GM12878 (cell line): Measurements from ENCODE around the gene DNAI4. TPM values are rescaled to one million over a fixed set of nuclear protein-coding genes. Genes with fewer than 3 reads are reported as not detected.

ENCODE experiments used
- ATAC-seq: fragments of 200-7000 bp; cut with Tn5 transposase; 3 replicates; pipeline ENCODE4 v1.9.1; 2020; ENCODE audit warnings: mild to moderate bottlenecking, moderate library complexity
- BruUV-seq: library from RNA; stranded (reverse); fragments of 400-500 nt; replicated peaks from 2 replicates; lab custom pipeline; 2021; lab: Mats Ljungman, UMichigan
- CTCF ChIA-PET: fragments of 300-600 bp; sonication (Branson Sonifier 250); formaldehyde crosslinking; extraction: SDS; loops from one replicate; lab custom pipeline; 2021; ENCODE audit warnings: inconsistent platforms; lab: Yijun Ruan, JAX
- POLR2A ChIA-PET: fragments of 350-600 bp; formaldehyde crosslinking; extraction: SDS; loops from one replicate; lab custom pipeline; 2021; ENCODE audit warnings: inconsistent platforms; lab: Charles Lee
- RAD21 ChIA-PET: fragments of 300-600 bp; sonication (Branson Sonifier 250); formaldehyde crosslinking; loops from one replicate; lab custom pipeline; 2023; ENCODE audit warnings: antibody characterized with exemption; ENCODE audit not compliant: unreplicated experiment; lab: Charles Lee
- SMC1A ChIA-PET: fragments of 300-600 bp; sonication (Branson Sonifier 250); formaldehyde crosslinking; loops from one replicate; lab custom pipeline; 2023; ENCODE audit not compliant: unreplicated experiment, uncharacterized antibody; lab: Charles Lee
- DNase-seq: peaks from one replicate; pipeline ENCODE4 v3.0.0-alpha.2; 2011; ENCODE audit warnings: low read depth, low spot score
- FAIRE-seq: peaks from 3 replicates; lab custom pipeline; 2011; peaks lifted over from hg19 to GRCh38; lab: Jason Lieb, UNC
- H2AFZ ChIP-seq: 2 replicates; pipeline ENCODE4 v1.6.0; 2011; ENCODE audit warnings: low read depth, low read length, control low read depth; ENCODE audit not compliant: control insufficient read depth
- H3K27ac ChIP-seq: 2 replicates; pipeline ENCODE4 v1.5.1; 2011; ENCODE audit warnings: control low read depth; ENCODE audit not compliant: control insufficient read depth, insufficient read depth
- H3K27me3 ChIP-seq, 2 experiments: replicated peaks in 1 of 2; 2 replicates each; pipeline versions ENCODE4 v1.6.0 to v1.6.1; 2011; ENCODE audit warnings: low read length in 1 of 2; ENCODE audit not compliant: control insufficient read depth in 2 of 2, insufficient read depth in 2 of 2
- H3K36me3 ChIP-seq, 2 experiments: 2 replicates each; pipeline ENCODE4 v1.5.1; 2011; ENCODE audit warnings: low read length in 1 of 2; ENCODE audit not compliant: control insufficient read depth in 2 of 2, insufficient read depth in 2 of 2
- H3K4me1 ChIP-seq: 2 replicates; pipeline ENCODE4 v1.6.1; 2011; ENCODE audit warnings: mild to moderate bottlenecking, low read length, moderate library complexity, mixed read lengths; ENCODE audit not compliant: control insufficient read depth, insufficient read depth
- H3K4me2 ChIP-seq: 2 replicates; pipeline ENCODE4 v1.6.0; 2011; ENCODE audit warnings: control low read depth; ENCODE audit not compliant: control insufficient read depth, insufficient read depth
- H3K4me3 ChIP-seq: fragments of 200-600 bp; sonication (generic); 2 replicates; pipeline ENCODE4 v1.5.1; 2016
- H3K79me2 ChIP-seq: 2 replicates; pipeline ENCODE4 v1.6.0; 2011; ENCODE audit warnings: low read length; ENCODE audit not compliant: control insufficient read depth, insufficient read depth
- H3K9ac ChIP-seq: 2 replicates; pipeline ENCODE4 v1.8.0; 2011; ENCODE audit warnings: low read length, control low read depth, mixed read lengths; ENCODE audit not compliant: control insufficient read depth, insufficient read depth
- H3K9me3 ChIP-seq: replicated peaks from 3 replicates; pipeline ENCODE4 v1.5.1; 2011; ENCODE audit warnings: mild to moderate bottlenecking, low read length; ENCODE audit not compliant: control insufficient read depth, insufficient read depth
- H4K20me1 ChIP-seq: 2 replicates; pipeline ENCODE4 v1.6.0; 2011; ENCODE audit not compliant: control insufficient read depth, insufficient read depth
- ATF7 ChIP-seq: fragments of 450-650 bp; IDR thresholded peaks from 2 replicates; pipeline ENCODE4 v1.6.1; 2016; ENCODE audit warnings: low read depth, mild to moderate bottlenecking
- BCL3 ChIP-seq: IDR thresholded peaks from 2 replicates; pipeline ENCODE4 v1.6.1; 2011; ENCODE audit warnings: borderline replicate concordance, low read depth, mild to moderate bottlenecking, moderate library complexity, low read length; ENCODE audit not compliant: insufficient read depth, poor library complexity, severe bottlenecking
- FOXM1 ChIP-seq: IDR thresholded peaks from 2 replicates; pipeline ENCODE4 v1.6.1; 2012; ENCODE audit warnings: low read depth, mild to moderate bottlenecking, inconsistent platforms, low read length, moderate library complexity
- HDAC2 ChIP-seq: fragments of 200-600 bp; sonication (generic); IDR thresholded peaks from 2 replicates; pipeline ENCODE4 v1.6.1; 2017
- HDGF ChIP-seq: fragments of 450-650 bp; IDR thresholded peaks from 2 replicates; pipeline ENCODE4 v1.6.1; 2016; ENCODE audit warnings: antibody characterized with exemption
- IRF4 ChIP-seq: IDR thresholded peaks from 2 replicates; pipeline ENCODE4 v1.6.1; 2011; ENCODE audit warnings: low read depth, low read length
- JUNB ChIP-seq: IDR thresholded peaks from 2 replicates; pipeline ENCODE4 v1.6.1; 2016; ENCODE audit warnings: antibody characterized with exemption, mild to moderate bottlenecking
- NBN ChIP-seq: fragments of 450-650 bp; IDR thresholded peaks from 2 replicates; pipeline ENCODE4 v1.6.1; 2016
- NFYA ChIP-seq: IDR thresholded peaks from 2 replicates; pipeline ENCODE4 v1.6.1; 2011; ENCODE audit warnings: low read depth, mild to moderate bottlenecking, low read length, improper control_type of control experiment, borderline replicate concordance
- NR2C1 ChIP-seq: fragments of 450-650 bp; IDR thresholded peaks from 2 replicates; pipeline ENCODE4 v1.6.1; 2017; ENCODE audit warnings: antibody characterized with exemption, mild to moderate bottlenecking, moderate library complexity
- PML ChIP-seq: IDR thresholded peaks from 2 replicates; pipeline ENCODE4 v1.6.1; 2012; ENCODE audit warnings: low read length, inconsistent platforms
- POLR2A ChIP-seq: IDR thresholded peaks from 2 replicates; pipeline ENCODE4 v1.6.1; 2011; ENCODE audit warnings: low read depth, mild to moderate bottlenecking, low read length
- RFX5 ChIP-seq: IDR thresholded peaks from 2 replicates; pipeline ENCODE4 v1.6.1; 2011; ENCODE audit warnings: low read depth, low read length, improper control_type of control experiment
- SP1 ChIP-seq: IDR thresholded peaks from one replicate; pipeline ENCODE4 v1.6.1; 2011; ENCODE audit warnings: low read depth, low read length
- SPI1 ChIP-seq: IDR thresholded peaks from 2 replicates; pipeline ENCODE4 v1.6.1; 2011; ENCODE audit warnings: low read depth, mild to moderate bottlenecking, low read length, moderate library complexity, borderline replicate concordance; ENCODE audit not compliant: insufficient read depth
- SREBF2 ChIP-seq: IDR thresholded peaks from 2 replicates; pipeline ENCODE4 v1.6.1; 2012; ENCODE audit warnings: mild to moderate bottlenecking, low read length
- SUZ12 ChIP-seq: fragments of 200-600 bp; sonication (generic); IDR thresholded peaks from one replicate; pipeline ENCODE4 v1.6.1; 2018; ENCODE audit warnings: antibody characterized with exemption, mild to moderate bottlenecking; ENCODE audit not compliant: unreplicated experiment
- TARDBP ChIP-seq: IDR thresholded peaks from 2 replicates; pipeline ENCODE4 v1.6.1; 2016; ENCODE audit warnings: borderline replicate concordance
- USF2 ChIP-seq: IDR thresholded peaks from 2 replicates; pipeline ENCODE4 v1.6.1; 2011; ENCODE audit warnings: low read depth, low read length, improper control_type of control experiment, borderline replicate concordance
- WGBS: methylation state at CpG from one replicate; pipeline ENCODE4 v1.1.6; 2016; ENCODE audit warnings: low lambda C conversion rate; ENCODE audit not compliant: insufficient replicate concordance, insufficient coverage; ENCODE audit errors: missing lambda C conversion rate; 5-methylcytosine and 5-hydroxymethylcytosine counted together
- in situ Hi-C: fragments of 300-500 bp; cut with MboI; formaldehyde crosslinking; loops from 9 replicates; pipeline ENCODE4 v1.14.3; 2018; ENCODE audit warnings: mixed read lengths
- intact Hi-C: fragments of 100-400 bp; cut with micrococcal nuclease; formaldehyde crosslinking; loops from one replicate; pipeline ENCODE4 v1.14.2; 2022; ENCODE audit not compliant: unreplicated experiment
- polyA plus RNA-seq, 11 experiments: library from polyadenylated mRNA; depleted of rRNA in 4 of 11; unstranded in 6 of 11; stranded (reverse) in 5 of 11; fragments of >200 nt; fragmentation: Nextera tagmentation in 4 of 11; fragmentation: Illumina TruSeq in 1 of 11; extraction: Ambion mirVana in 4 of 11; extraction: Trizol in 1 of 11; gene quantifications; 1 replicate in 1 of 11; 2 replicates in 10 of 11; pipeline versions ENCODE4 v1.2.1 to v1.2.3, GENCODE V29; 2011 to 2016; ENCODE audit warnings: inconsistent platforms in 2 of 11, missing spikeins in 2 of 11, low read depth in 1 of 11
- total RNA-seq, 4 experiments: library from RNA; depleted of rRNA in 3 of 4; stranded (reverse); fragments of >200 nt in 3 of 4; fragmentation: Illumina TruSeq in 1 of 4; extraction: Trizol in 1 of 4; gene quantifications; 2 replicates each; pipeline versions ENCODE4 v1.2.1 to v1.2.3, GENCODE V29; 2013 to 2021

The DNAI4 gene
- total and polyA plus RNA-seq, 10 of the 15 experiments (the other 5 are each of a cell fraction or from before 2014, with no cell fraction given): 0.13 to 2.3 (median 0.27) TPM; not detected in 1

GRCh38 chr1:66848193-66848592, 76.5 kb downstream of the DNAI4 start:
- H3K4me2 ChIP-seq: no peak overlapping the region
- intact Hi-C loops: no loop called here
- H3K4me1 ChIP-seq: no peaks in the 10 kb centered on the region
- no TSS peak for BruUV-seq
- H2AFZ ChIP-seq: no peak overlapping the region
- in situ Hi-C loops: no loop called here
- no peak overlapping the region for H3K27ac ChIP-seq
- no peaks in the 10 kb centered on the region for H3K36me3 ChIP-seq
- FAIRE-seq (no peak), ATAC-seq (no peak)
- WGBS: 91% methylated on average over 2 of the region's 2 CpGs
- no peaks in the 10 kb centered on the region for H3K79me2 ChIP-seq
- ChIA-PET RAD21 (no interaction called here), POLR2A (no interaction called here)
- H3K4me3 ChIP-seq: no peak overlapping the region
- H3K9me3 ChIP-seq: no peaks in the 10 kb centered on the region
- no peaks in the 10 kb centered on the region for H4K20me1 ChIP-seq
- TF ChIP-seq HDGF (no peak), NFYA (no peak), IRF4 (no peak), SP1 (no peak), TARDBP (no peak), FOXM1 (no peak), ATF7 (no peak), SPI1 (no peak), NR2C1 (no peak), PML (no peak), JUNB (no peak), SUZ12 (no peak), USF2 (no peak), RFX5 (no peak), POLR2A (no peak), SREBF2 (no peak), BCL3 (no peak), NBN (no peak), HDAC2 (no peak)
- TF ChIP-seq, all 136 proteins: peak for 0
- no peak for DNase-seq
- SMC1A ChIA-PET: interaction anchor here (0.6 kb wide), 1 partner anchor 13 kb away, joined by 3 read pairs; no protein-coding TSS in a partner anchor
- CTCF ChIA-PET: no interaction called here
- H3K9ac ChIP-seq: no peak overlapping the region
- H3K27me3 ChIP-seq: no peaks in the 10 kb centered on the region
